Nephron (organoid): Measurements from ENCODE around the gene ASTN2.
A peak's percentile ranks its signal among the peaks of the same experiment; 100 is the strongest.

Source experiments
- H3K27ac Mint-ChIP-seq, 3 experiments: 2 replicates each; pipeline ENCODE4 v1.8.0; 2020; ENCODE audit warnings: mixed read lengths in 3 of 3, mild to moderate bottlenecking in 2 of 3, moderate library complexity in 1 of 3
- H3K27me3 Mint-ChIP-seq: 2 replicates; pipeline ENCODE4 v1.8.0; 2021; ENCODE audit warnings: low read depth, mild to moderate bottlenecking, moderate library complexity, mixed read lengths
- H3K36me3 Mint-ChIP-seq: 2 replicates; pipeline ENCODE4 v1.8.0; 2020; ENCODE audit warnings: low read depth, mixed read lengths
- H3K4me1 Mint-ChIP-seq: 2 replicates; pipeline ENCODE4 v1.8.0; 2020; ENCODE audit warnings: mixed read lengths
- H3K4me3 Mint-ChIP-seq, 3 experiments: 2 replicates each; pipeline ENCODE4 v1.8.0; 2020; ENCODE audit warnings: mild to moderate bottlenecking in 3 of 3, mixed read lengths in 3 of 3, moderate library complexity in 2 of 3
- H3K9me3 Mint-ChIP-seq: 2 replicates; pipeline ENCODE4 v1.8.0; 2020; ENCODE audit warnings: mixed read lengths
- TF ChIP-seq, protein P1 (sequence below), 3 experiments: fragments of 200-600 bp; sonication (generic); IDR thresholded peaks; one replicate each; pipeline ENCODE4 v1.5.0; 2021; ENCODE audit warnings: antibody characterized with exemption in 3 of 3; ENCODE audit not compliant: unreplicated experiment in 3 of 3

The ASTN2 gene

DNA sequence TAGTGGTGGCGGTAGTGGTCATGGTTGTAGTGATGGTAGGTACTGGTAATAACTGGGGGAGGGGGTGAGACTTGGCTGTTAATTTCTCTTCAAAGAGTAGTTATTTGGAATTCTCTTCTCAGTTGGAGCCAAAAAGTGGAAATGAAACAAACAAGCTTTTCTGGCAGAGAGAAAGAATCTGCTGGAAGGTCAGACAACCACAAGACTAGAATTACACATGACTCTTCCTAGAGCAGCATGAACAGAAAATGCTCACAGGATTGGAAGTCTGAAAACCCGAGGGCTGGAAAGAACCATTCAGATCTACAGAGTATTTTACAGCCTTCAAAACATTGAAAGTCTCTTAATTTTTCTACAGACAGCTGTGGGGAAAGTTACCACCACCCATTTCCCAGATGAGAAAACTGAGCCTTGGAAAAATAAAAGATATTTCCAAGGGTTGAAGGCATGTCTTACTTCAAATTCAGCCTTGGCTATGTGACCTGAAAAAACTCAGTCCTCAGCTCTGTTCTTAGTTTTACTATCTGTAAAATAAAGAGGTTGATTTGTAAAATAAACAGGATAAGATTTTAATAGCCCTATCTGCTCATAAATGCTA lies 770.7 kb downstream of the ASTN2 start:
- no peak overlapping the region for H3K4me3 Mint-ChIP-seq
- peak overlapping the region in 2 of 3 experiments; percentile 8 to 16 for H3K27ac Mint-ChIP-seq
- no peaks in the 10 kb centered on the region for H3K36me3 Mint-ChIP-seq
- TF ChIP-seq, protein P1, sequence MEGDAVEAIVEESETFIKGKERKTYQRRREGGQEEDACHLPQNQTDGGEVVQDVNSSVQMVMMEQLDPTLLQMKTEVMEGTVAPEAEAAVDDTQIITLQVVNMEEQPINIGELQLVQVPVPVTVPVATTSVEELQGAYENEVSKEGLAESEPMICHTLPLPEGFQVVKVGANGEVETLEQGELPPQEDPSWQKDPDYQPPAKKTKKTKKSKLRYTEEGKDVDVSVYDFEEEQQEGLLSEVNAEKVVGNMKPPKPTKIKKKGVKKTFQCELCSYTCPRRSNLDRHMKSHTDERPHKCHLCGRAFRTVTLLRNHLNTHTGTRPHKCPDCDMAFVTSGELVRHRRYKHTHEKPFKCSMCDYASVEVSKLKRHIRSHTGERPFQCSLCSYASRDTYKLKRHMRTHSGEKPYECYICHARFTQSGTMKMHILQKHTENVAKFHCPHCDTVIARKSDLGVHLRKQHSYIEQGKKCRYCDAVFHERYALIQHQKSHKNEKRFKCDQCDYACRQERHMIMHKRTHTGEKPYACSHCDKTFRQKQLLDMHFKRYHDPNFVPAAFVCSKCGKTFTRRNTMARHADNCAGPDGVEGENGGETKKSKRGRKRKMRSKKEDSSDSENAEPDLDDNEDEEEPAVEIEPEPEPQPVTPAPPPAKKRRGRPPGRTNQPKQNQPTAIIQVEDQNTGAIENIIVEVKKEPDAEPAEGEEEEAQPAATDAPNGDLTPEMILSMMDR (IDR thresholded peaks at IDR 0.05; ENCODE audit: unreplicated experiment in 3 of 3) = no peak
- peaks cover 5% of the 10 kb centered on the region for H3K4me1 Mint-ChIP-seq
- H3K27me3 Mint-ChIP-seq = peaks cover 4% of the 10 kb centered on the region
- H3K9me3 Mint-ChIP-seq = no peaks in the 10 kb centered on the region

DNA sequence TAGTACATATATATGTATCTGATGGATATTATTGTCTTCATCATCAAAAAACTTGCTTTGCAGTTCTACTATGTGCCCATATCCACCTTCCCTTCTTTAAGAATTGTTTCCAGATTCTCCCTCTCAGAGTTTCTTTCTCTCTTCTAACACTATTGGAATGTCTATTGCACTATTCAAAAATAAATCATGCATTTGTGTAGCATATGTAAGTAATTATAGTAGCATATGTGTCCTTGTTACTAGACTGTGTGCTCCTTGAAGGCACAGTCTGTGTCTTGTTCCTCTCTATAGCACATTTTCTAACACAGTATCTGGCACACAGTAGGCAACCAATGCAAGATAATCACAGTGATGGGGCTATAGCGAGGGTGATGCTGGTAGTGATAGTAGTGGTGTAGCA lies 771.2 kb downstream of the ASTN2 start:
- Mint-ChIP-seq H3K9me3 (no peaks in the 10 kb centered on the region), H3K27me3 (peaks cover 4% of the 10 kb centered on the region), H3K4me3 (no peak overlapping the region), H3K36me3 (no peaks in the 10 kb centered on the region), H3K4me1 (peaks cover 5% of the 10 kb centered on the region), H3K27ac (peak overlapping the region in 2 of 3 experiments; percentile 8 to 16)
- TF ChIP-seq, protein P1 (IDR thresholded peaks at IDR 0.05; ENCODE audit: unreplicated experiment in 3 of 3) = no peak

DNA sequence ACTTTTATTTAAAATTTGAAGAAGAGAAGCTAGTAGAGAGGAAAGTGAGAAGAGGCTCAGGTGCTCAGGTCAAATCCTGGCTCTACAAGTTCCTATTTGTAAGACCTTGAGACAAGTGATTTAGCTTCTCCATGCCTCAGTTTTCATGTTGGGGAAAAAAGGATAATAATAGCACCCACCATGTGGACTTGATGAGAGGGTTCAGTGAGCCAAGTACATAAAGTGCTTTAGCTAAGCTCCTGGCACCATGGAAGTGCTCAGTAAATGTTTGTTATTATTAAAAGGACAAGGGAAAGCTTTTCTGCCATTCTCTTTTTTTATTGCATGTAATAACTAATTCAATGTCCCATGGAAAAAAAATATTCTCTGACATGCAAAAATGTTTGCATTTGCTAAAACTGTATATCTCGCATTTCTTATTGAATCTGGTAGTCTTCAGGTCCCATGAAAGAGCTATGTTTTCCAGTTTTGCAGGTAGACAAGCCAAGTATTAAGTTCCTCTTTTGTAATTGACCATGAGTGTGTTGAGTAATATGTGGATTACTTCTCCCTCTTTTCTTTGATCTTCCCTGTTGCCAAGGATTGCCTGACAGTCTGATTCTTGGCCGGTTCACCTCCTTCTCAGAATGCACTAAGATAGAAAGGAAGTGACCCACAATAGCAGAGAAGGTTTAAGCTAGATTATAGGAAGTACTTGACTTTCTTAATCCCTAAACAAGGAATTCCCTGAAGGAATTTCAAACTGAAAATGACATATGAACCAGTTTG lies 773.4 kb downstream of the ASTN2 start:
- TF ChIP-seq, protein P1 (IDR thresholded peaks at IDR 0.05; ENCODE audit: unreplicated experiment in 3 of 3) = no peak
- peaks cover 4% of the 10 kb centered on the region for H3K27me3 Mint-ChIP-seq
- no peaks in the 10 kb centered on the region for H3K9me3 Mint-ChIP-seq
- H3K36me3 Mint-ChIP-seq = no peaks in the 10 kb centered on the region
- no peak overlapping the region for H3K4me3 Mint-ChIP-seq
- peaks cover 5% of the 10 kb centered on the region for H3K4me1 Mint-ChIP-seq
- H3K27ac Mint-ChIP-seq = no peak overlapping the region

DNA sequence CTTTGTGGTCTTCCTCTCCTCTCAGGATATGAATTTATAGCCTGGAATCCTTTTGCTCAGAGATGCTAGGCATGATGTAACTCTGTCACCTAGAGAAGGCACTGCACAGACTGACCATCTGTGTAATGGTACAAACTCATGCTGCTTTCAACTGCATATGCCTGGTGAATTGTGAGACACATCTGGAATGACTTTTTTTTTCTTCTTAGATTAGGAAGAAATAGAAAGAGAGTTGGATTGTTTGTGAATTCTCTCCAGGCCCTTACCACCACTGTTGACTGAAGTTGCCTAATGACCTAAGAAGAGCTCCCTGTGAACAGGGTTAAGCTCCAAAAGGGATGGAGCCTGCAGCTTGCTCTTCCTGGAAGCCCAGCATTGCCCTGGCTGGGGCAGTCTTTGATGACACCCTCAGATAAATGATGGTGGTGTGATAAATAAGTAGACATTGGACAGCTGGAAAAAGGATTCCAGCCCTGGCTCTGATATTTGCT lies 775.6 kb downstream of the ASTN2 start:
- peaks cover 4% of the 10 kb centered on the region for H3K27me3 Mint-ChIP-seq
- H3K27ac Mint-ChIP-seq = no peak overlapping the region
- H3K36me3 Mint-ChIP-seq = no peaks in the 10 kb centered on the region
- no peaks in the 10 kb centered on the region for H3K9me3 Mint-ChIP-seq
- peaks cover 5% of the 10 kb centered on the region for H3K4me1 Mint-ChIP-seq
- TF ChIP-seq, protein P1 (IDR thresholded peaks at IDR 0.05; ENCODE audit: unreplicated experiment in 3 of 3) = no peak
- no peak overlapping the region for H3K4me3 Mint-ChIP-seq

DNA sequence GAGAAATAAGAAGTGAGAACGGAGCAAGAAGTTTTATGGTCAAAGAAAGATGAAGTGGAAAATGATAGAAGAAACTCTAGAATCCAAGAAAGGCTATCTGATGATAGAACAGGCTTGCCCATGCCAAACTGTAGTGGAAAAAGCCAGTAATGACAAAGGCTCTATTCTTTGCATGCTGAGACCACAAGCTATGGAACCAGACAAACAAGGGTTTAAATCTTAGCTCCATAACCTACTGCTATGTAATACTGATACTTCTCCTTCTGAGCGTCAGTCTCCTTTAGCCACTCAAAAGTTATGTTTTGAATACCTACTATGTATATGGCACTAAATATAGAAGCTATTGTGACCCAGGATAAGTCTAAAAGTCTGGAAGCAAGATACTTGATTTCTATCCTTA lies 778.9 kb downstream of the ASTN2 start:
- H3K4me3 Mint-ChIP-seq = no peak overlapping the region
- no peaks in the 10 kb centered on the region for H3K4me1 Mint-ChIP-seq
- no peaks in the 10 kb centered on the region for H3K36me3 Mint-ChIP-seq
- H3K27ac Mint-ChIP-seq = no peak overlapping the region
- H3K27me3 Mint-ChIP-seq = peaks cover 3% of the 10 kb centered on the region
- no peaks in the 10 kb centered on the region for H3K9me3 Mint-ChIP-seq
- TF ChIP-seq, protein P1 (IDR thresholded peaks at IDR 0.05; ENCODE audit: unreplicated experiment in 3 of 3) = no peak
